HEK293 (cell line): Measurements from ENCODE around the gene MDN1.
A peak's percentile ranks its signal among the peaks of the same experiment; 100 is the strongest.

Source experiments
- AEBP2 ChIP-seq: fragments of 450-650 bp; formaldehyde crosslinking; IDR thresholded peaks from 2 replicates; pipeline ENCODE4 v1.5.1; 2016; ENCODE audit warnings: missing biosample characterization, missing genetic modification characterization, borderline replicate concordance
- HOXA7 ChIP-seq: sonication (generic); formaldehyde crosslinking; IDR thresholded peaks from 2 replicates; pipeline ENCODE4 v1.8.1; 2022; ENCODE audit warnings: missing genetic modification reagents, borderline replicate concordance
- INSM2 ChIP-seq: fragments of 450-650 bp; formaldehyde crosslinking; IDR thresholded peaks from 2 replicates; pipeline ENCODE4 v1.5.1; 2016; ENCODE audit warnings: missing biosample characterization, missing genetic modification characterization
- KLF1 ChIP-seq: fragments of 450-650 bp; formaldehyde crosslinking; IDR thresholded peaks from 2 replicates; pipeline ENCODE4 v1.5.1; 2016; ENCODE audit warnings: missing biosample characterization, missing genetic modification characterization
- KLF7 ChIP-seq: fragments of 450-650 bp; formaldehyde crosslinking; IDR thresholded peaks from 2 replicates; pipeline ENCODE4 v1.5.1; 2016; ENCODE audit warnings: missing biosample characterization, missing genetic modification characterization, borderline replicate concordance
- PRDM10 ChIP-seq: fragments of 450-650 bp; formaldehyde crosslinking; IDR thresholded peaks from 2 replicates; pipeline ENCODE4 v1.5.1; 2016; ENCODE audit warnings: missing biosample characterization, missing genetic modification characterization
- SP7 ChIP-seq: fragments of 450-650 bp; formaldehyde crosslinking; IDR thresholded peaks from 2 replicates; pipeline ENCODE4 v1.5.1; 2016; ENCODE audit warnings: missing biosample characterization, missing genetic modification characterization
- ZBTB10 ChIP-seq: fragments of 450-650 bp; formaldehyde crosslinking; IDR thresholded peaks from 2 replicates; pipeline ENCODE4 v1.5.1; 2016; ENCODE audit warnings: missing biosample characterization, missing genetic modification characterization
- ZBTB11 ChIP-seq: fragments of 450-650 bp; formaldehyde crosslinking; conservative IDR thresholded peaks from 2 replicates; pipeline ENCODE4 v1.5.1; 2016; ENCODE audit warnings: low read depth, missing biosample characterization, missing genetic modification characterization
- ZEB2 ChIP-seq: fragments of 450-650 bp; formaldehyde crosslinking; IDR thresholded peaks from 2 replicates; pipeline ENCODE4 v1.5.1; 2016; ENCODE audit warnings: missing biosample characterization, missing genetic modification characterization
- ZNF18 ChIP-seq: fragments of 450-650 bp; formaldehyde crosslinking; IDR thresholded peaks from 2 replicates; pipeline ENCODE4 v1.5.1; 2016; ENCODE audit warnings: missing biosample characterization, missing genetic modification characterization
- ZNF280C ChIP-seq: fragments of 450-650 bp; formaldehyde crosslinking; IDR thresholded peaks from 2 replicates; pipeline ENCODE4 v1.5.1; 2016; ENCODE audit warnings: missing biosample characterization, missing genetic modification characterization
- ZNF292 ChIP-seq: fragments of 450-650 bp; formaldehyde crosslinking; IDR thresholded peaks from 2 replicates; pipeline ENCODE4 v1.5.1; 2016; ENCODE audit warnings: low read depth, missing biosample characterization, missing genetic modification characterization, borderline replicate concordance
- ZNF404 ChIP-seq: fragments of 450-650 bp; formaldehyde crosslinking; IDR thresholded peaks from 2 replicates; pipeline ENCODE4 v1.5.1; 2017; ENCODE audit warnings: missing biosample characterization, missing genetic modification characterization
- ZNF529 ChIP-seq: fragments of 450-650 bp; formaldehyde crosslinking; IDR thresholded peaks from 2 replicates; pipeline ENCODE4 v1.5.1; 2017; ENCODE audit warnings: missing genetic modification characterization, missing biosample characterization; ENCODE audit not compliant: insufficient replicate concordance
- ZNF548 ChIP-seq: fragments of 450-650 bp; formaldehyde crosslinking; IDR thresholded peaks from 2 replicates; pipeline ENCODE4 v1.5.1; 2016; ENCODE audit warnings: missing biosample characterization, missing genetic modification characterization
- ZNF623 ChIP-seq: fragments of 450-650 bp; formaldehyde crosslinking; IDR thresholded peaks from 2 replicates; pipeline ENCODE4 v1.5.1; 2016; ENCODE audit warnings: missing biosample characterization, missing genetic modification characterization
- ZNF701 ChIP-seq: fragments of 450-650 bp; formaldehyde crosslinking; IDR thresholded peaks from 2 replicates; pipeline ENCODE4 v1.5.1; 2016; ENCODE audit warnings: missing biosample characterization, missing genetic modification characterization
- ZSCAN5A ChIP-seq: fragments of 450-650 bp; formaldehyde crosslinking; IDR thresholded peaks from 2 replicates; pipeline ENCODE4 v1.5.1; 2016; ENCODE audit warnings: missing biosample characterization, missing genetic modification characterization

MDN1 gene

GRCh38 chr6:89638320-89639195, 181.0 kb downstream of the MDN1 start, which contains the start of gene LYRM2 (continued):
- TF ChIP-seq KLF1 (tag by site-specific recombination) (peak; percentile 43), ZBTB10 (no peak), PRDM10 (tag by site-specific recombination) (no peak), ZEB2 (tag by site-specific recombination) (peak; percentile 93), ZNF18 (no peak), SP7 (tag by site-specific recombination) (peak; percentile 77), ZBTB11 (tag by site-specific recombination) (peak; percentile 70), ZNF292 (tag by site-specific recombination) (no peak), ZSCAN5A (no peak), ZNF404 (no peak), INSM2 (tag by site-specific recombination) (no peak), ZNF529 (tag by site-specific recombination) (no peak), ZNF548 (no peak), HOXA7 (CRISPR knock-in tag) (no peak), AEBP2 (no peak), KLF7 (tag by site-specific recombination) (no peak), ZNF623 (tag by site-specific recombination) (no peak; the same call in 1 of the 2 replicates), ZNF701 (tag by site-specific recombination) (no peak), ZNF280C (tag by site-specific recombination) (no peak)
